Lower leg skin (tissue), 3 donors: ENCODE results near the gene GALNT18.

Experiments used
- POLR2A ChIP-seq, 2 donors: fragments of 450-650 bp; IDR thresholded peaks; one replicate each; pipeline ENCODE4 v1.6.1; 2016 to 2017; ENCODE audit warnings: antibody characterized with exemption in 2 of 2, mild to moderate bottlenecking in 1 of 2, moderate library complexity in 1 of 2
- TF ChIP-seq, protein P1 (sequence below), 3 donors: fragments of 450-650 bp; IDR thresholded peaks; one replicate each; pipeline ENCODE4 v1.5.1; 2016; ENCODE audit warnings: antibody characterized with exemption in 3 of 3, mild to moderate bottlenecking in 3 of 3, moderate library complexity in 2 of 3

DNA sequence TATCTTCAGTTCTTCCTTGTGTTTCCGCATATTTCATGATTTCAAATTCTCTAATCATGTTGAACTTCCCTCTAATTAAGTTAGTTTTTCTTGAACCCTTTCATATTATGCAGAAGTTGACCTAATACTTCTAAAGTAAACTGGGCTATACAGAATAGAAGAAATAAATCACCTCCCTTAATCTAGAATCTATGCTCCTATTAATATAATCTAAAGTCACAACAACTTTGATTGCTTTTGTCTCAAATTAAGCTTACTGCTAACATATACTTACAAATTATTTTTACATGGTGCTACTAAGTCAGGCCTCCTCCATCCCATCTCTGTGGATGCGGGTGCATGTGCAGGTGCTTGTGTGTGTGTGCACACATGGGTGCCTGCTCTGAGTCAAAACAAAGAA is 241.5 kb downstream of the GALNT18 start:
- TF ChIP-seq, protein P1, sequence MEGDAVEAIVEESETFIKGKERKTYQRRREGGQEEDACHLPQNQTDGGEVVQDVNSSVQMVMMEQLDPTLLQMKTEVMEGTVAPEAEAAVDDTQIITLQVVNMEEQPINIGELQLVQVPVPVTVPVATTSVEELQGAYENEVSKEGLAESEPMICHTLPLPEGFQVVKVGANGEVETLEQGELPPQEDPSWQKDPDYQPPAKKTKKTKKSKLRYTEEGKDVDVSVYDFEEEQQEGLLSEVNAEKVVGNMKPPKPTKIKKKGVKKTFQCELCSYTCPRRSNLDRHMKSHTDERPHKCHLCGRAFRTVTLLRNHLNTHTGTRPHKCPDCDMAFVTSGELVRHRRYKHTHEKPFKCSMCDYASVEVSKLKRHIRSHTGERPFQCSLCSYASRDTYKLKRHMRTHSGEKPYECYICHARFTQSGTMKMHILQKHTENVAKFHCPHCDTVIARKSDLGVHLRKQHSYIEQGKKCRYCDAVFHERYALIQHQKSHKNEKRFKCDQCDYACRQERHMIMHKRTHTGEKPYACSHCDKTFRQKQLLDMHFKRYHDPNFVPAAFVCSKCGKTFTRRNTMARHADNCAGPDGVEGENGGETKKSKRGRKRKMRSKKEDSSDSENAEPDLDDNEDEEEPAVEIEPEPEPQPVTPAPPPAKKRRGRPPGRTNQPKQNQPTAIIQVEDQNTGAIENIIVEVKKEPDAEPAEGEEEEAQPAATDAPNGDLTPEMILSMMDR (IDR thresholded peaks at IDR 0.05), result no peak
- TF ChIP-seq POLR2A (IDR thresholded peaks at IDR 0.05), result no peak
